Measurements from ENCODE around the gene FKBP1A. TPM values are rescaled to one million over a fixed set of nuclear protein-coding genes. Genes with fewer than 3 reads are reported as not detected.
"Not testable (repeated sequence)": the region's sequence is repeated elsewhere in the genome, so short reads cannot be mapped to it uniquely, and the experiment has no call there.

FKBP1A gene
- total and polyA plus RNA-seq, 2 experiments from 2014 or later, result 95.1 to 162 TPM

DNA sequence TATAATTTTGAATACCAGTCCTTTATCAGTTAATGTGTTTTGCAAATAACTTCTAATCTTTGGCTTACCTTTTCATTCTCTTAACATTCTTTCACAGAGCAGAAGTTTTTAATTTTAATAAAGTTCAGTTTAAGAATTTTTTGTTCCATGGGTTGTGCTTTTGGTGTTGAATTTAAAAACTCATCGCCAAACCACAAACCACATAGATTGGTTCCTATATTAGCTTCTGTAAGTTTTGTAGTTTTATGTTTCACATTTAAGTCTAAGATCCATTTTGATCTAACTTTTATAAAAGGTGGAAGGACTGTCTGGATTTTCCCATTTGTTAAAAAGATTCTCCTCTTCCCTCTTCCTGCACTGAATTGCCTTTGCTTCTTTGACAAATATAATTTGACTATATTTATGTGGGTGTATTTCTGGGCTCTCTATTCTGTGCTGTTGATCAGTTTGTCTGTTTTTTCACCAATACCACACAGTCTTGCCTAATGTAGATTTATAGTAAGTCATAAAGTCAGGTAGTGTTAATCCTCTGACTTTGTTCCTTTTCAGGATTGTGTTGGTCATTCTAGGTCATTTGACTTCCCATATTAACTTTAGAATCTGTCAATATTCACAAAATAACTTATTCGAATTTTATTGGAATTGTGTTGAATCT lies 46.4 kb downstream of the FKBP1A start:
- no peaks in the 10 kb centered on the region for H3K36me3 ChIP-seq
- H3K4me1 ChIP-seq (ENCODE audit: low read depth), result no peaks in the 10 kb centered on the region
- no peak for DNase-seq (ENCODE audit: low read depth in 1 of 2, low spot score in 1 of 2)
- no peak overlapping the region for H3K4me3 ChIP-seq
- H3K27ac ChIP-seq, result no peak overlapping the region
- TF ChIP-seq, protein P1, sequence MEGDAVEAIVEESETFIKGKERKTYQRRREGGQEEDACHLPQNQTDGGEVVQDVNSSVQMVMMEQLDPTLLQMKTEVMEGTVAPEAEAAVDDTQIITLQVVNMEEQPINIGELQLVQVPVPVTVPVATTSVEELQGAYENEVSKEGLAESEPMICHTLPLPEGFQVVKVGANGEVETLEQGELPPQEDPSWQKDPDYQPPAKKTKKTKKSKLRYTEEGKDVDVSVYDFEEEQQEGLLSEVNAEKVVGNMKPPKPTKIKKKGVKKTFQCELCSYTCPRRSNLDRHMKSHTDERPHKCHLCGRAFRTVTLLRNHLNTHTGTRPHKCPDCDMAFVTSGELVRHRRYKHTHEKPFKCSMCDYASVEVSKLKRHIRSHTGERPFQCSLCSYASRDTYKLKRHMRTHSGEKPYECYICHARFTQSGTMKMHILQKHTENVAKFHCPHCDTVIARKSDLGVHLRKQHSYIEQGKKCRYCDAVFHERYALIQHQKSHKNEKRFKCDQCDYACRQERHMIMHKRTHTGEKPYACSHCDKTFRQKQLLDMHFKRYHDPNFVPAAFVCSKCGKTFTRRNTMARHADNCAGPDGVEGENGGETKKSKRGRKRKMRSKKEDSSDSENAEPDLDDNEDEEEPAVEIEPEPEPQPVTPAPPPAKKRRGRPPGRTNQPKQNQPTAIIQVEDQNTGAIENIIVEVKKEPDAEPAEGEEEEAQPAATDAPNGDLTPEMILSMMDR (IDR thresholded peaks at IDR 0.05; ENCODE audit: low read depth, low read length), result no peak
- H3K27me3 ChIP-seq, result no peaks in the 10 kb centered on the region
- H3K9me3 ChIP-seq (ENCODE audit: low read depth), result no peaks in the 10 kb centered on the region

DNA sequence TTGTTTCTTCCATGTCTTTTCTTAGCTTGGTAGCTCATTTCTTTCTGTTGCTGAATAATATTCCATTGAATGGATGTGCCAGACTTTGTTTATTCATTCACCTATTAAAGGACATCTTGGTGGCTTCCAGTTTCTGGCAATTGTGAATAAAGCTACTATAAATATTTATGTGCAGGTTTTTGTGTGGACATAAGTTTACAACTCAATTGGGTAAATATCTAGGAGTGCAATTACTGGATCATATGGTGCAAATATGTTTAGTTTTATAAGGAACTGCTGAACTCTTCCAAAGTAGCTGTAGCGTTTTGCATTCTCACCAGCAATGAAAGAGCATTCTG lies 47.1 kb downstream of the FKBP1A start:
- Histone ChIP-seq H3K27me3 (no peaks in the 10 kb centered on the region), H3K4me3 (no peak overlapping the region), H3K4me1 (ENCODE audit: low read depth) (no peaks in the 10 kb centered on the region), H3K9me3 (ENCODE audit: low read depth) (no peaks in the 10 kb centered on the region), H3K36me3 (no peaks in the 10 kb centered on the region), H3K27ac (no peak overlapping the region)
- TF ChIP-seq, protein P1 (IDR thresholded peaks at IDR 0.05; ENCODE audit: low read depth, low read length), result no peak
- no peak for DNase-seq (ENCODE audit: low read depth in 1 of 2, low spot score in 1 of 2)

DNA sequence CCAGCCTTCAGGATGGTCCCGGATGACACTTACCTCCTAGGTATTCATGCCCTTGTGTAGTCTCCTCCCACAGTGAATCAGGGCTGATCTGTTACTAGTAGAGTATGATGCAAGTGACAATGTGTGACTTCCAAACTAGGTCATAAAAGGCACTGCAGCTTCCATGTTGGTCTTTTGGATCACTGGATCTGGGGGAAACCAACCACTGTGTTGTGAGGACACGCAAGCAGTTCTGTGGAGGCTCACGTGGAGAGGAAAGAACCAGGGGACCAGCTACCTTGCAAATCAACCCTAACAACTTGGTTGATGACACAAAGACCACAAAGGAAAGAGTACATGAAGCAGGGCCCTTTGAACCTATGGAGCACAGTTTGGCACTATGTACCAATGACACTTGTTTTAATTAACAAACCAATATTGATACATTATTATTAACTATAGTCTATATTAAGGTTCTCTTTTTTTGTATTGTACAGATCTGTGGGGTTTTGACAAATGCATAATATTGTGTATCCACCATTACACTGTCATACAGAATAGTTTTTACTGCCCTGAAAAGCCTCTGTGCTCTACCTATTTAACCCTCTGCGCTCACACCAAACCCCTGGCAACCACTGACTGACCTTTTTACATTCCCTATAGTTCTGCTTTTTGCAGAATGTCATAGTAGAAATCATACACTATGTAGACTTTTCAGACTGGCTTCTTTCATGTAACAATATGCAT lies 47.7 kb downstream of the FKBP1A start:
- TF ChIP-seq, protein P1 (IDR thresholded peaks at IDR 0.05; ENCODE audit: low read depth, low read length), result no peak

DNA sequence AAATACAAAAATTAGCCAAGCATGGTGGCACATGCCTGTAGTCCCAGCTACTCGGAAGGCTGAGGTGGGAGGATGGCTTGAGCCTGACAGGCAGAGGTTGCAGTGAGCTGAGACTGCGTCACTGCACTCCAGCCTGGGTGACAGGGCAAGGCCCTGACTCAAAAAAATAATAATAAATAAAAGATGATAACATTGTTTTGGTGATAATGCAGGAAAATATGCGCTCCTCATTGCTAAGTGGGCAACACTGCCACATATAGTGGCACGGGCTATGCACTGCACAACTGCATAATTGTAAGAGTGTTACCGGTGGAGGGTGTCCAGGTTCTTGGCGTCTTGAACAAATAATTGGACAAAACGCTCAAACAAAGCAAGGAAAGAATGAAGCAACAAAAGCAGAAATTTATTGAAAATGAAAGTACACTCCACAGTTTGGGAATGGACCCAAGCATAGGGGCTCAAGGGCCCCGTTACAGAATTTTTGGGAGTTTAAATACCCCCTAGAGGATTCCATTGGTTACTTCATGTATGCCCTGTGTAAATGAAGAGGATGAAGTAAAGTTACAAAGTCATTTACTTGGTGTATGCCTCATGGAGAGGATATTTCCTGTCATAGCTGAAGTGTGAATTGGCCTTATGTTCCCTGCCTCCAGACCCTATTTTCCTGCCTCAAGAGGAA lies 49.3 kb downstream of the FKBP1A start:
- not testable (repeated sequence) for H3K36me3 ChIP-seq; H3K4me3 ChIP-seq; H3K27ac ChIP-seq; H3K9me3 ChIP-seq (ENCODE audit: low read depth); DNase-seq (ENCODE audit: low read depth in 1 of 2, low spot score in 1 of 2); H3K27me3 ChIP-seq; H3K4me1 ChIP-seq (ENCODE audit: low read depth)

More for the DNA sequence above, 47.7 kb downstream of the FKBP1A start:
- no peaks in the 10 kb centered on the region for H3K9me3 ChIP-seq (ENCODE audit: low read depth)
- no peak for DNase-seq (ENCODE audit: low read depth in 1 of 2, low spot score in 1 of 2)
- peaks cover under 1% of the 10 kb centered on the region for H3K4me1 ChIP-seq (ENCODE audit: low read depth)
- H3K4me3 ChIP-seq, result no peak overlapping the region
- no peaks in the 10 kb centered on the region for H3K36me3 ChIP-seq
- H3K27ac ChIP-seq, result no peak overlapping the region
- H3K27me3 ChIP-seq, result no peaks in the 10 kb centered on the region

DNA sequence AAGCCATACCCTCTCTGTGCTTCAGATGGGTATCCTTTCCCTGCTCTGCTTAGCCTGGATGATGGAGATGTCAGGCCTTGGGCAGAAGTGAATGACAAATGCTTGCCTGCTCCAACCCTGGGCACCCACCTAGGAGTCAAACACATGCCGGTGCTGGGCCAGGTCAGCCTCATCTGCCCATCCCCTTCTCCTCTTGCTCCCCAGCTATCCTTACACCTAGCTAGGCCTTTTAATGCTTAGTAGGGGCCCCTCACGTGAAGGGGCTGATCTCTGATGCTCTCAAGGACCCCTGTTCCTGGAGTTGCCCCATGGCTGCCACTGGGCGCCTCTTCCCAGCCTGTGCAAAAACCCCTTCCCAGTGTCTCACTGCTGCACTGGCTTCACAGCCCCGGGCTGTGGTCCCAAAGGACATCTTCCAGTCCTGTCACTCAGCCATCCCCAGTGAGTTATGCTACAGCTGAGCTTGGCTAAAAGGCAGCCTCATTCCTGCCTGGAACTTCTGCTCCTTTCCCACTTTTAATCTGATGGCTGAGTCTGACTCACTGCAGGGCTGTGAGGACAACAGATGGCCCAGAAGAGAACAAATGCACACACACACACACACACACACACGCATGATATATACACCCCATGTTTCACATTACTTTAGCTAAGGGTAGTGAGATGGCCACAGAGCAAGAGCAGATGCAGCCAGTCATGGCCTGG lies 51.1 kb downstream of the FKBP1A start:
- peaks cover 5% of the 10 kb centered on the region for H3K4me1 ChIP-seq (ENCODE audit: low read depth)
- no peak overlapping the region for H3K4me3 ChIP-seq
- TF ChIP-seq, protein P1 (IDR thresholded peaks at IDR 0.05; ENCODE audit: low read depth, low read length), result no peak
- no peaks in the 10 kb centered on the region for H3K27me3 ChIP-seq
- no peaks in the 10 kb centered on the region for H3K36me3 ChIP-seq
- H3K9me3 ChIP-seq (ENCODE audit: low read depth), result no peaks in the 10 kb centered on the region
- no peak overlapping the region for H3K27ac ChIP-seq
- DNase-seq (ENCODE audit: low read depth in 1 of 2, low spot score in 1 of 2), result peak in 1 of 2 donors; percentile 80
